ENCODE measurements around the gene LCP1. TPM values are rescaled to one million over a fixed set of nuclear protein-coding genes. Genes with fewer than 3 reads are reported as not detected.

Gene LCP1
- polyA plus RNA-seq, 1 donor (not counting 4 experiments of a cell fraction or from before 2014, with no cell fraction given): 2.5 TPM

DNA sequence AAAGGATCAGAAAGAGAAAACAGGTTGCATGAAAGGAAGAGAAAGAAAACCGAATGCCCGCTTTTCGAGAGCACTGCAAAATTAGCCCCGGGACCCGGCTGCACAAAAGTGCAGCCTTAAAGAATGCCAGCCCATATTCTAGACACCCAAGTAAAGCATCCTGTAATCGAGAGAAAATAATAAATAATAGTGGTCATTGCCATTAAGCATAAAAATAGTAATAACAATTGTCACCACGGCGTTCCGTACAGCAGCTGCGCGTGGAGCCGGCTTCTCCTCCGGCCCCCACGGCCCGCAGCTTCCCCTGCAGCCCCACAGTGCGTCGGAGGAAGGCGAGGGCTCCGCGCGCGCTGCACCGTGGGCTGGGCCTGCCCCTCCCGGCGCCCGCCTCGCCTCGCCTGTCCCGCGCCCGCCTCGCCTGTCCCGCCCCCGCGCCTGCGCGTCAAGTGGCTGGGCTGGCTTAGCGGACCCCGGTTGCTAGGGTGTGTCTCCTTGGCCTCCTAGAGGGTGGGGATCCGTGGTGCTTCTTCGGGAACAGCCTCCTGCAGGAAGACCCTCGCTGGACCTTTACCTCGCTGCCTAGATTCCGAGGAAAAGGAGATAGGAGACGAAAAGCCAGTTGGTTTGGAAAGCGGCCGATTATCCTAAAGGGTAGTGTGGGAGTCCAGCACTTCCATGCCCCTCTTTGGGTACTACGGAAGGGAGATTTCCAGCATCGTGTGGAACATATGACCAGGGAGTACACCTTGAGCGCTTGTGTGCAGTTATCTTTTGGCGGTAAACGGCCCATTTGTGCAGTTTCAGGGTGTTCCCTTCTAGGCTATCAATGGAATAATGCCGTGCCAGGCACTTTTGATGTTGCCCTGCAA lies 29.7 kb upstream of the LCP1 start, which contains the start of gene LRRC63:
Gene LRRC63, plus strand, starts transcription at position 446 of the 869 bp plus-strand sequence. CDS start 1,107 bp downstream, outside the sequence.
- Histone ChIP-seq H2AFZ (ENCODE audit: control insufficient read depth, low read length) (peak within 1 kb of the TSS; percentile 86), H3K9ac (ENCODE audit: control insufficient read depth, extremely low read depth, insufficient read depth, low read length) (no peak within 1 kb of the TSS), H3K4me3 (ENCODE audit: control insufficient read depth in 2 of 3, extremely low read depth in 1 of 3, insufficient read depth in 2 of 3, low read depth in 1 of 3, low read length in 3 of 3) (peak within 1 kb of the TSS; percentile 36 to 60 (median 56)), H3K79me2 (ENCODE audit: control insufficient read depth, insufficient read depth, low read length) (no peaks in the 10 kb centered on the region), H3K9me1 (ENCODE audit: control insufficient read depth, extremely low read depth, insufficient read depth, low read length) (no peaks in the 10 kb centered on the region), H3K4me2 (ENCODE audit: control insufficient read depth, extremely low read depth, insufficient read depth, low read depth, low read length) (peak within 1 kb of the TSS; percentile 96), H3K9me3 (ENCODE audit: control insufficient read depth, low read depth, low read length) (no peaks in the 10 kb centered on the region), H3K4me1 (ENCODE audit: control insufficient read depth, extremely low read depth, insufficient read depth, low read length) (peaks cover 9% of the 10 kb centered on the region), H3K36me3 (ENCODE audit: control insufficient read depth in 2 of 2, extremely low read depth in 1 of 2, insufficient read depth in 2 of 2, low read length in 2 of 2) (no peaks in the 10 kb centered on the region), H3K27ac (ENCODE audit: control insufficient read depth, insufficient read depth, low read length) (no peak within 1 kb of the TSS), H4K20me1 (ENCODE audit: control insufficient read depth, extremely low read depth, insufficient read depth, low read length) (no peaks in the 10 kb centered on the region), H3K27me3 (ENCODE audit: control insufficient read depth, extremely low read depth, insufficient read depth, low read length) (peaks cover 24% of the 10 kb centered on the region)
- FAIRE-seq (no peak), DNase-seq (ENCODE audit: low read depth, low spot score) (no peak)
- dilution Hi-C loops (cut with MboI; ENCODE audit: extremely low pct_ligation_motif_present, low sequenced_read_pairs): no loop called here
- peak; percentile 67 for TF ChIP-seq EZH2 (IDR thresholded peaks at IDR 0.05; ENCODE audit: low read length)
- TF ChIP-seq, protein P1, sequence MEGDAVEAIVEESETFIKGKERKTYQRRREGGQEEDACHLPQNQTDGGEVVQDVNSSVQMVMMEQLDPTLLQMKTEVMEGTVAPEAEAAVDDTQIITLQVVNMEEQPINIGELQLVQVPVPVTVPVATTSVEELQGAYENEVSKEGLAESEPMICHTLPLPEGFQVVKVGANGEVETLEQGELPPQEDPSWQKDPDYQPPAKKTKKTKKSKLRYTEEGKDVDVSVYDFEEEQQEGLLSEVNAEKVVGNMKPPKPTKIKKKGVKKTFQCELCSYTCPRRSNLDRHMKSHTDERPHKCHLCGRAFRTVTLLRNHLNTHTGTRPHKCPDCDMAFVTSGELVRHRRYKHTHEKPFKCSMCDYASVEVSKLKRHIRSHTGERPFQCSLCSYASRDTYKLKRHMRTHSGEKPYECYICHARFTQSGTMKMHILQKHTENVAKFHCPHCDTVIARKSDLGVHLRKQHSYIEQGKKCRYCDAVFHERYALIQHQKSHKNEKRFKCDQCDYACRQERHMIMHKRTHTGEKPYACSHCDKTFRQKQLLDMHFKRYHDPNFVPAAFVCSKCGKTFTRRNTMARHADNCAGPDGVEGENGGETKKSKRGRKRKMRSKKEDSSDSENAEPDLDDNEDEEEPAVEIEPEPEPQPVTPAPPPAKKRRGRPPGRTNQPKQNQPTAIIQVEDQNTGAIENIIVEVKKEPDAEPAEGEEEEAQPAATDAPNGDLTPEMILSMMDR (optimal IDR thresholded peaks at IDR 0.05 in 1 of 3, IDR thresholded peaks at IDR 0.05 in 1 of 3, conservative IDR thresholded peaks at IDR 0.05 in 1 of 3; ENCODE audit: extremely low read depth in 1 of 3, insufficient read depth in 2 of 3, low read length in 3 of 3): no peak

DNA sequence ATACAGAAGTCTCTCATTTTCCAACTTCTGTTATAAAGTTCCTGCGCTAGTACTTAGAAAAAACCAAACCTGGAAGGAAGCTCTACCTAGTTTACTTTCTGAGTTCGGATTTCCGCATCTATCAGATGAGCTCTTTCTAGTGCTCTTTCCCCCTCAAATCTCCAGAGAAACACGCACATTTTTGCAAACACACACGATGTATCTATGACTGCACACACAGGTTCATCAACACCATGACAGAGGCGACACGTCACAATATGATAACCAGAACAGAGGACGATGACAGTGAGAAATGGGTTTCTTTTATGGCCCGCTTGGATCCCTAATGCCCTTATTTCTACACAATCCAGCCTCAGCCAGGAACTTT lies 29.1 kb upstream of the LCP1 start:
- no peak overlapping the region for H3K27ac ChIP-seq (ENCODE audit: control insufficient read depth, insufficient read depth, low read length)
- no peaks in the 10 kb centered on the region for H4K20me1 ChIP-seq (ENCODE audit: control insufficient read depth, extremely low read depth, insufficient read depth, low read length)
- H3K9ac ChIP-seq (ENCODE audit: control insufficient read depth, extremely low read depth, insufficient read depth, low read length): no peak overlapping the region
- no peaks in the 10 kb centered on the region for H3K9me3 ChIP-seq (ENCODE audit: control insufficient read depth, low read depth, low read length)
- H2AFZ ChIP-seq (ENCODE audit: control insufficient read depth, low read length): peak overlapping the region; percentile 47
- no peak for TF ChIP-seq EZH2 (IDR thresholded peaks at IDR 0.05; ENCODE audit: low read length)
- TF ChIP-seq, protein P1 (optimal IDR thresholded peaks at IDR 0.05 in 1 of 3, IDR thresholded peaks at IDR 0.05 in 1 of 3, conservative IDR thresholded peaks at IDR 0.05 in 1 of 3; ENCODE audit: extremely low read depth in 1 of 3, insufficient read depth in 2 of 3, low read length in 3 of 3): no peak
- peak overlapping the region; percentile 96 for H3K4me2 ChIP-seq (ENCODE audit: control insufficient read depth, extremely low read depth, insufficient read depth, low read depth, low read length)
- no peaks in the 10 kb centered on the region for H3K9me1 ChIP-seq (ENCODE audit: control insufficient read depth, extremely low read depth, insufficient read depth, low read length)
- peaks cover 9% of the 10 kb centered on the region for H3K4me1 ChIP-seq (ENCODE audit: control insufficient read depth, extremely low read depth, insufficient read depth, low read length)
- DNase-seq (ENCODE audit: low read depth, low spot score) (no peak), FAIRE-seq (no peak)
- no peaks in the 10 kb centered on the region for H3K36me3 ChIP-seq (ENCODE audit: control insufficient read depth in 2 of 2, extremely low read depth in 1 of 2, insufficient read depth in 2 of 2, low read length in 2 of 2)
- dilution Hi-C loops (cut with MboI; ENCODE audit: extremely low pct_ligation_motif_present, low sequenced_read_pairs): no loop called here
- H3K79me2 ChIP-seq (ENCODE audit: control insufficient read depth, insufficient read depth, low read length): no peaks in the 10 kb centered on the region
- H3K27me3 ChIP-seq (ENCODE audit: control insufficient read depth, extremely low read depth, insufficient read depth, low read length): peaks cover 24% of the 10 kb centered on the region
- peak overlapping the region; percentile 36 to 56 (median 47) for H3K4me3 ChIP-seq (ENCODE audit: control insufficient read depth in 2 of 3, extremely low read depth in 1 of 3, insufficient read depth in 2 of 3, low read depth in 1 of 3, low read length in 3 of 3)
